ENCODE results near the gene NEUROD6.
A peak's percentile ranks its signal among the peaks of the same experiment; 100 is the strongest.

The NEUROD6 gene

DNA sequence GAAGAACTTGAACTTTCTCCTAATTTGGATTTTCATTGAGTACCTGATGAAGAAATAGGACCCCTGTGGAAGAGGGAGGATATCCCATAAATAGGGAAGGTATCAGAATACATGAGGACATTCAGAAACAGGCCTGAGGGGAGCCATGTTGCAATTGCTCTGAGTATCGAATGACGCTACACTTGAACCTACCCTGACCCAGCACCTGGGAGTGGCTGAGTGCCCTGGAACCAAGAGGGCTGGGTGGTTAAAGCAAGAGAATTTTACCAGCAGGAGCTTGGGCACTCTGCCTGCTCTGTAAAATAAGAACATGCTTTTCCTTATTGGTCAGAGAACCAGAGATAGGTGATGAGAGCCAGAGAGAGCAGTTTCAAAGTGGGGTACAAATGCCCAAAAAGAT lies 7.2 kb downstream of the NEUROD6 start:
- no peak for DNase-seq (ENCODE audit: low read depth)

GRCh38 chr7:31327071-31327470 lies 13.5 kb downstream of the NEUROD6 start:
- peak; percentile 79 for DNase-seq (ENCODE audit: low read depth)

DNA sequence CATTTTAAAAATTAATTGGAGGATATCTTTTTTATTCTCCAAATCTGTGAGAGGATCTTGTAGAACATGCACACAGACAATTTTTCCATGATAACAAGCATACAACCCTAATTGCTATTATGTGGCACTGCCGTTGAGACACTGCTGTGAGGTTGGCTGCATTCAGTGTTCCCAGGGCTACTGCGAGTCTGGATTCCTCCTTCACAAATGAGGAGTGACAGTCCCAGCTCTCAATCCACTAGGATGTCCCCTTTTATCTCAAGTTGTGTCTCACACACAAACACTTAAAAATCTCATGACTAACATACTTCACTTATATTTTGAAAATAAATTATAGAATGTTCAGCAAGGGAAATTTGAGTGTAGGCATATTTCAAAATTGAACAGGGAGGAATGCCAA lies 14.1 kb downstream of the NEUROD6 start:
- DNase-seq (ENCODE audit: low read depth): no peak

- no peak for DNase-seq (ENCODE audit: low read depth)
These were observed 17.4 kb downstream of the NEUROD6 start for GRCh38 chr7:31323101-31323500.

- DNase-seq (ENCODE audit: low read depth): no peak
These were observed 19.9 kb downstream of the NEUROD6 start for GRCh38 chr7:31320675-31321074.

GRCh38 chr7:31318313-31318712 lies 22.2 kb downstream of the NEUROD6 start:
- DNase-seq (ENCODE audit: low read depth): no peak

DNA sequence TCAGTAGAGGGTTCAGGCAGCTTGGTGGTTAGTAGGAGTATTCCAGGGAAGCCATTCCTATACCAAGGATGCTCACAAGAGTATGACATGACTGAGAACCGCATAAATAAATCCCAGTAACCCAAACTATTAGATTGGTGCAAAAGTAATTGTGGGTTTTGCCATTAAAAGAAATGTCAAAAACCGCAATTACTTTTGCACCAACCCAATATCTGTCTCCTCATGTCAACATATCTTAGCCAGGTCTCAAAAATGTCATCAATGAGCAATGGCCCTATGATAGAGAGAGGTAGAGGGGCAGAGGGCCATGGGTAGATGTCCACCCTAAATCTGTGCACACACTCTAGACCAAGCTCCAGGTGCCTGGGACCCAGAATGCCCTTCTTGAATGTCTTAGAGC lies 23.6 kb downstream of the NEUROD6 start:
- DNase-seq (ENCODE audit: low read depth): no peak

DNA sequence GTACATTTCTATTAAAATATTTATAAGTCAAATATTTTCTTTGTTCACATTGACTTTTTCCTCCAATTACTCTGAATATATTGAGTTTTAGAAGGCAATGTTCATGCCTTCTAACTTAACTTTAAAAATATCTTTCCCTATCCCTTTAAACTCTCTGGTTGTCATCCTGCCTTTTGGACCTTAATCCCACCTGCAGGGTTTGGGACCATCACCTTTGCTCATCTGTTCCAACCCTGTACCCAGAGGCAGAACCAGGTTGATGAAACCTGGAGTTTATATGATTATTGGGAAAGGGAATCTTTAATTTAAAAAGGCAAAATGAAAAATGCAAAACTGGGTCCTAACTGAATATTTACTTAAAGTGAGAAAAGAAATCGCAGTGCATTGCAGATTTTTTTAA lies 24.8 kb downstream of the NEUROD6 start:
- no peak for DNase-seq (ENCODE audit: low read depth)

GRCh38 chr7:31314781-31315180 lies 25.7 kb downstream of the NEUROD6 start:
- DNase-seq (ENCODE audit: low read depth): no peak

DNA sequence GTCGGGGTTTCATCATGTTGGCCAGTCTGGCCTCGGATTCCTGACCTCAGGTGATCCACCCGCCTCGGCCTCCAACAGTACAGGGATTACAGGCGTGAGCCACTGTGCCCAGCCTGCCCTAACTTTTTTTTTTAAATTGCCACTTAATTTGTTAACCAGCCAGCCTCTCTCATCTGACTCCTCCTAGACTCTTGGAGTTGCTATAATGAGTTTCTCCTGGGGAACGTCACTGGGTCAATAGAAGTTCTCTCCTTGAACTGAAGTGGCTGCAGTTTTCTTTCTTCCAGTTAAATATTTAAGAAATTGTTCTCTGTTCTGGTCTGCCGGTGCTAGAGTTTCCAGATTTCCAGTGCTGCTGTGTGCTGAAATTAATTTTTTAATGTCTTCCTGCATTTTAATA lies 27.6 kb downstream of the NEUROD6 start:
- no peak for DNase-seq (ENCODE audit: low read depth)

DNA sequence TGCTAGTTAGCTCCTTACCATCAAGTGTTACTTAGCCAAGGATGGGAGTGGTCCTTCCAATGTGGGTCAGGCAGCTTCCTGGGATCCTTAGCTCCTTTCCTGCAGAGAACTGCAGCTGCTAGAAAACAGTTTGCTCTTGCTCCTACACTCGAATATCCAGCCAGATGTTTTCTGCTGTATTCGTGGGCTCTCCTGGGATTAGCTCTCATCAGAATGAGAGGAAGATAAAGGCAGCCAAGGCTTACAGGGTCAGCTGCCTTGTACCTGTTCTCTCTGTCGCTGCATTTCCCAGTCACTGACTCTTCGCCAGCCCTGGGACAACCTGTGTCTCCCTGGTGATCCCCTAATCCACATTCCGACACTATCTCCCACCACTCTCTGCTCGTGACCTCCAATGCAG lies 29.0 kb downstream of the NEUROD6 start:
- no peak for DNase-seq (ENCODE audit: low read depth)

GRCh38 chr7:31310321-31310935 lies 30.1 kb downstream of the NEUROD6 start:
- DNase-seq (ENCODE audit: low read depth): no peak

DNA sequence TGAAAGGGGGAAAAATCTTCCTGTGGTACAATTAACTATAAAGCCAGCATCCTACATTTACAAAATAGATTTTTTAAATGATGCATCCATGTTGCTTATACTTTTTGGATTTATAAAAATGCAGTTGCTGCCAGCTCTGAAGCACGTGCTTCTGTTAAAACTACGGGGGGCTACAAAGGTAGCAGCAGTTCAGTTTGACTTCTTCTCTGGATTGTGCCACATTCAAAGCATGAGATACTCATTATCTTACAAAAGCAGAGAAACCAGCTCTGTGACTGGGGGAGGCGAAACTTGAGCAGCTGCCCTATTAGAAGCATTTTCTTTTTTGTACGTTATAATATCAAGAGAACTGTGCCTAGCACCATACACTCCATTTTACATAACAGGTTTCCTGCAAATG lies 31.1 kb downstream of the NEUROD6 start:
- DNase-seq (ENCODE audit: low read depth): no peak

- DNase-seq (ENCODE audit: low read depth): no peak
These were observed 31.9 kb downstream of the NEUROD6 start for GRCh38 chr7:31308652-31309051.

GRCh38 chr7:31307972-31308371 lies 32.6 kb downstream of the NEUROD6 start:
- no peak for DNase-seq (ENCODE audit: low read depth)

DNA sequence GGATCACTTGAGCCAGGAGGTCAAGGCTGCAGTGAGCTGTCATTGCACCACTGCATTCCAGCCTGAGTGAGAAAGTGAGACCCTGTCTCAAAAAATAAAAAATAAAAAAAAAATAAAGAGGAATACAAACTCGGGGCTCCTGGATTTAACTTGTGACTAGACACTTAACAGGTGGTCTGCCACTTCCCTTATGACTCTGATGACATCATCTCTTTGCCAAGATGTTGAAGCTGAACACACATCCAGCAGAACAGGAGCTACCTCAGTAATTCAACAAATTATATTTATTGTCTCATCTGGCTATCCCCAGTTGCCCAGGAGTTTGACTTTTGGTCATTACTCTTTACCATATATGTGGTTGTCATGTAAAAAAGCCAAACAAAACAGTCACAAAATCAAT lies 35.3 kb downstream of the NEUROD6 start:
- DNase-seq (ENCODE audit: low read depth): no peak

- DNase-seq (ENCODE audit: low read depth): no peak
These were observed 36.1 kb downstream of the NEUROD6 start for GRCh38 chr7:31304446-31304845.

DNA sequence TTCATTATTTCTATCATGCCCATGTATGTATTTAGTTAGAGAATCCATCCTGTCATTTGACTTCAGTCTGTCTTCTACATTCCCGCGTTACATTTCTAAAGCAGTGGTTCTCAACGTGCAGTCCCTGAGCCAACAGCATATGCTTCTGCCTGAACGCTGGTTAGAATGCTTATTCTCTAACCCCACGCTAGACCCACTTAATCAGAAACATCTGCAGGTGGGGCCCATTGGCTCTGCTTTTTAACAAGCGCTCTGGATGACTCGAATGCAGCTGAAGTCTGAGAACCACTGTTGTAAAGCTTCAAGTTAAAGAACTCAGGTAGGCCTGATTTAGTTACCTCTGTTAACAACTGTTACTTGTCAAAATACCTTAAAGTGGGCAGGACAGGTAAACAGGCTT lies 38.2 kb downstream of the NEUROD6 start:
- no peak for DNase-seq (ENCODE audit: low read depth)

DNA sequence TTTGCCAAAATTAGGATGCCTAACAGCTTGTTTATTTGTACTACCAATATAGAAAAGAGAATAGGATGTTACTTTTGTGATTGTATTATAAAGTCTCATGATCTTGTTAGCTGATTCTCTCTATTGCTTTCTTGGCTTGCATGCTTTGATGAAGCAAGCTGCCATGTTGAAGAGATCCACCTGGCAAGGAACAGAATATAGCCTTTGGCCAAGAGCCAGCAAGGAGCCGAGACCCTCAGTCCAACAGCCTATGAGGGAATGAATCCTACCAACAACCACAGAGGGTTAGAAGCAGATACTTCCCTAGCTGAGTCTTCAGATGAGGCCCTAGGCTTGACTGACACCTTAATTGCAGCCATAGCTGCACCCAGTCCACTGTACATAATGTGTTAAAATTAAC lies 41.2 kb downstream of the NEUROD6 start:
- no peak for DNase-seq (ENCODE audit: low read depth)

- DNase-seq (ENCODE audit: low read depth): no peak
These were observed 49.9 kb downstream of the NEUROD6 start for GRCh38 chr7:31290601-31291000.
